GM23248 (cell line): ENCODE data around the gene UST. TPM values are rescaled to one million over a fixed set of nuclear protein-coding genes. Genes with fewer than 3 reads are reported as not detected.

Experiments
- DNase-seq: peaks from one replicate; pipeline ENCODE4 v3.0.0-alpha.2; 2015
- H2AFZ ChIP-seq: fragments of 200-600 bp; sonication (generic); 2 replicates; pipeline ENCODE4 v1.6.1; 2016; ENCODE audit warnings: antibody characterized with exemption
- H3F3A ChIP-seq: fragments of 200-600 bp; sonication (generic); 2 replicates; pipeline ENCODE4 v1.6.1; 2016; ENCODE audit warnings: mild to moderate bottlenecking, antibody characterized with exemption, mixed run types; ENCODE audit not compliant: insufficient read depth
- H3K27ac ChIP-seq: fragments of 200-600 bp; sonication (generic); 2 replicates; pipeline ENCODE4 v1.5.1; 2016; ENCODE audit warnings: mild to moderate bottlenecking
- H3K27me3 ChIP-seq: fragments of 200-600 bp; sonication (generic); replicated peaks from 2 replicates; pipeline ENCODE4 v1.6.1; 2016; ENCODE audit warnings: mild to moderate bottlenecking; ENCODE audit not compliant: insufficient read depth
- H3K36me3 ChIP-seq: fragments of 200-600 bp; sonication (generic); 2 replicates; pipeline ENCODE4 v1.6.1; 2016; ENCODE audit warnings: low read depth, mild to moderate bottlenecking
- H3K4me1 ChIP-seq: fragments of 200-600 bp; sonication (generic); 2 replicates; pipeline ENCODE4 v1.6.1; 2016; ENCODE audit warnings: mild to moderate bottlenecking; ENCODE audit not compliant: insufficient read depth
- H3K4me2 ChIP-seq: fragments of 200-600 bp; sonication (generic); one replicate; pipeline ENCODE4 v1.6.1; 2016; ENCODE audit warnings: mild to moderate bottlenecking; ENCODE audit not compliant: unreplicated experiment
- H3K4me3 ChIP-seq: fragments of 200-600 bp; sonication (generic); 2 replicates; pipeline ENCODE4 v1.5.1; 2016; ENCODE audit warnings: mild to moderate bottlenecking
- H3K79me2 ChIP-seq: fragments of 200-600 bp; sonication (generic); 2 replicates; pipeline ENCODE4 v1.6.1; 2016; ENCODE audit warnings: mild to moderate bottlenecking; ENCODE audit not compliant: insufficient read depth
- H3K9ac ChIP-seq: fragments of 200-600 bp; sonication (generic); 2 replicates; pipeline ENCODE4 v1.6.1; 2016; ENCODE audit warnings: mild to moderate bottlenecking
- H3K9me2 ChIP-seq: fragments of 200-600 bp; sonication (generic); 2 replicates; pipeline ENCODE4 v1.6.1; 2016; ENCODE audit warnings: mixed run types, mild to moderate bottlenecking, moderate library complexity; ENCODE audit not compliant: insufficient read depth
- H3K9me3 ChIP-seq: fragments of 200-600 bp; sonication (generic); one replicate; pipeline ENCODE4 v1.6.1; 2017; ENCODE audit warnings: low read depth
- H4K20me1 ChIP-seq: fragments of 200-600 bp; sonication (generic); 2 replicates; pipeline ENCODE4 v1.6.0; 2016; ENCODE audit not compliant: insufficient read depth
- EZH2 ChIP-seq: fragments of 200-600 bp; sonication (generic); IDR thresholded peaks from 2 replicates; pipeline ENCODE4 v1.6.1; 2018; ENCODE audit warnings: antibody characterized with exemption, mild to moderate bottlenecking; ENCODE audit not compliant: insufficient read depth, poor library complexity, severe bottlenecking
- EZH2phosphoT487 ChIP-seq: fragments of 200-600 bp; sonication (generic); IDR thresholded peaks from 2 replicates; pipeline ENCODE4 v1.6.1; 2018; ENCODE audit warnings: antibody characterized with exemption, moderate library complexity, mild to moderate bottlenecking, low read depth; ENCODE audit not compliant: insufficient read depth
- WGBS, 2 experiments: methylation state at CpG; one replicate each; pipeline ENCODE4 v1.1.6; 2015 to 2017; ENCODE audit warnings: low lambda C conversion rate in 2 of 2, low coverage in 1 of 2; ENCODE audit errors: missing lambda C conversion rate in 2 of 2; 5-methylcytosine and 5-hydroxymethylcytosine counted together
- in situ Hi-C: fragments of 300-500 bp; cut with MboI; formaldehyde crosslinking; loops from 2 replicates; pipeline ENCODE4 v1.15.0; 2020
- polyA plus RNA-seq: library from polyadenylated mRNA; unstranded; fragments of >200 nt; fragmentation: Nextera tagmentation; extraction: Ambion mirVana; gene quantifications from 2 replicates; pipeline ENCODE4 v1.2.1, GENCODE V29; 2016
- total RNA-seq: library from RNA; depleted of rRNA; stranded (reverse); fragments of >200 nt; shearing (Covaris generic); gene quantifications from 2 replicates; pipeline ENCODE4 v1.2.3, GENCODE V29; 2014

UST gene
- total and polyA plus RNA-seq, 2 experiments from 2014 or later = 10.1 to 23.3 TPM

DNA sequence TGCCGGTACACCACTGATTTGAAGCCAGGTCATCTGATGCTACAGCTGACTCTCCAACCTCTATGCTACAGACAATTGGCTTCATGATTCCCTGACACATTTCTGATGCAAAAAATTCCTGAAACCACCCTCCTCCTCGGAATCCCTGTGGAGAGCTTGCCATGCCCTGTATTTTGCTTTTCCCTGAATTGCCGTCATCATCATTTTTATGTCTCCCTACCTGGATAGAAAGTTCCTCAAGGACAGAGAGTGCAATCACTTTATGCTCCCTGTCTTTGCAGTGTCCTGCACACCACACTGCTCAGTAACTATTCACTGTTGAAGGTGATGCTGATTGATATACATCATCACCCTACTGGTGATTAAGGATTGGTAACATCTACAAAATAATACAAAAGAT, 239.8 kb downstream of the UST start:
- no peak for DNase-seq

DNA sequence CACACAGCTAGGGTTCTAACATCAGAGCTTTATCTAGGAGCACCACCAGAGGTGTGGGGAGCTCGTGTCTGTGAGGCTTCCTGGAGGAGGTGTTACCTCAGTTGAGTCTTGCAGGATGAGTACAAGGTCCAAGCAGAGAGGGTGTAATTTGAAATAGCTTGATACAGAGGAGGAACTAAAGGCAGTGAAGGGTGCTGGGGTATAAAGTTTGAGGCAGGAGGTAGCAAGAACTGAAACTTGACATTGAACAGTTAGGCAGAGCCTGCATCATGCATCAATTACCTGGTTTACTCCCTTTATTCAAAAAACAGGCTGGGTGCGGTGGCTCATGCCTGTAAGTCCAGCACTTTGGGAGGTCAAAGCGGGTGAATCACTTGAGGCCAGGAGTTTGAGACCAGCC, 241.2 kb downstream of the UST start:
- H3K9me2 ChIP-seq = no peaks in the 10 kb centered on the region
- H3K4me1 ChIP-seq = no peaks in the 10 kb centered on the region
- H4K20me1 ChIP-seq = no peaks in the 10 kb centered on the region
- H2AFZ ChIP-seq = no peak overlapping the region
- no peaks in the 10 kb centered on the region for H3K9me3 ChIP-seq
- H3K36me3 ChIP-seq = no peaks in the 10 kb centered on the region
- H3F3A ChIP-seq = no peaks in the 10 kb centered on the region
- H3K4me3 ChIP-seq = no peak overlapping the region
- H3K27me3 ChIP-seq = no peaks in the 10 kb centered on the region
- in situ Hi-C loops = no loop called here
- WGBS, 2 experiments = 63 to 71% methylated on average over 3 of the region's 3 CpGs
- no peak overlapping the region for H3K27ac ChIP-seq
- no peak for DNase-seq
- H3K4me2 ChIP-seq = no peak overlapping the region
- H3K9ac ChIP-seq = no peak overlapping the region
- no peaks in the 10 kb centered on the region for H3K79me2 ChIP-seq
- TF ChIP-seq EZH2phosphoT487 (no peak), EZH2 (no peak)

More for the DNA sequence above, 239.8 kb downstream of the UST start:
- Histone ChIP-seq H3K4me1 (peaks cover 3% of the 10 kb centered on the region; the same call in 1 of the 2 replicates), H3K79me2 (no peaks in the 10 kb centered on the region), H3K9ac (no peak overlapping the region), H2AFZ (no peak overlapping the region), H3K4me2 (no peak overlapping the region), H3K4me3 (no peak overlapping the region), H3F3A (no peaks in the 10 kb centered on the region), H3K9me2 (no peaks in the 10 kb centered on the region), H3K9me3 (no peaks in the 10 kb centered on the region), H3K27ac (no peak overlapping the region), H3K27me3 (no peaks in the 10 kb centered on the region), H4K20me1 (no peaks in the 10 kb centered on the region), H3K36me3 (no peaks in the 10 kb centered on the region)
- WGBS, 2 experiments = 78 to 83% methylated on average over 3 of the region's 3 CpGs
- no peak for TF ChIP-seq EZH2
- TF ChIP-seq EZH2phosphoT487 = no peak
- in situ Hi-C loops = no loop called here

DNA sequence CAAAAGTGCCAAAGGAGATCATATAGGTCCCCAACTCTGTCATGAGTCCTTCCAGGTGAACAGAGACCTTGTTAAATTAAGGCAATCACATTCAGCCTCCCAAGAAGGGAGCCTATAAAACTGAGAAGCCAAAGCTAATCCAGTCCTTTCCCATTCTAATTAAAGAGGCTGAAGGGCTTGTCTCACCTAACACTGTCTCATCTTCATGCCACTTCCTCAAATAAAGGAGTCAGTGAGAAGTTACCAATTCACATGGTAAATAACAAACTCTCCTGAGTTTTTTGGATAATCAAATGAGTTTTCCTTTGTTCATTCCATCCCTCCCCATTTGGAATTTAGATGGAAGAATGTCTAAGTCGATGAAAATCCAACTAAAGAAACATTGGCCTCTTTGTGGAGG, 242.8 kb downstream of the UST start:
- no peaks in the 10 kb centered on the region for H3K27me3 ChIP-seq
- no peaks in the 10 kb centered on the region for H3K4me1 ChIP-seq
- in situ Hi-C loops = no loop called here
- no peaks in the 10 kb centered on the region for H4K20me1 ChIP-seq
- no peaks in the 10 kb centered on the region for H3K36me3 ChIP-seq
- no peak overlapping the region for H3K9ac ChIP-seq
- no peak for TF ChIP-seq EZH2
- TF ChIP-seq EZH2phosphoT487 = no peak
- 59 to 81% methylated on average over 1 of the region's 1 CpG for WGBS, 2 experiments
- H3K4me3 ChIP-seq = no peak overlapping the region
- no peak overlapping the region for H3K27ac ChIP-seq
- H3K9me3 ChIP-seq = no peaks in the 10 kb centered on the region
- no peak overlapping the region for H3K4me2 ChIP-seq
- H3F3A ChIP-seq = no peaks in the 10 kb centered on the region
- DNase-seq = no peak
- no peak overlapping the region for H2AFZ ChIP-seq
- no peaks in the 10 kb centered on the region for H3K9me2 ChIP-seq
- no peaks in the 10 kb centered on the region for H3K79me2 ChIP-seq

DNA sequence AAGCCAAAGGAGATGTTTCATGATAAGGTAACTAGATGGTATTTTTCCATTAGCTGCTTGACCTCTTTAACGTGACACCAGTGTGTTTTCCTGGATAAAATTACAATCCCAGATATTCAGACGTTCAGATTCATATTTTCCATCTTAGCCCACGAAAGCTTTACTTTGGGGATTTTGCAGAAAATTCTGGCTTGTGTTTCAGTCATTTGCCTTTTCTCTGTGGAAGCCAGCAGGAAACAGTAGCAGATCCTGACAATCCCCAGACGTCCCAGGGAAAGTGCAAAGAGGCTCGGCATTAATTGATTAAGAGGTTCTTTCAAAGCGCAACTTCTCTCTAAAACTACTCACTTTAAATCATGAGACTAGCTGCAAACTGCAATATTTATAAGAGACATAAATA, 243.6 kb downstream of the UST start:
- in situ Hi-C loops = no loop called here
- H3K9ac ChIP-seq = no peak overlapping the region
- no peaks in the 10 kb centered on the region for H3K9me3 ChIP-seq
- no peak overlapping the region for H3K4me2 ChIP-seq
- 61 to 71% methylated on average over 6 of the region's 6 CpGs for WGBS, 2 experiments
- TF ChIP-seq EZH2phosphoT487 (no peak), EZH2 (no peak)
- H3K27me3 ChIP-seq = no peaks in the 10 kb centered on the region
- no peaks in the 10 kb centered on the region for H3F3A ChIP-seq
- no peak overlapping the region for H3K27ac ChIP-seq
- no peaks in the 10 kb centered on the region for H3K79me2 ChIP-seq
- no peak overlapping the region for H2AFZ ChIP-seq
- H3K4me3 ChIP-seq = no peak overlapping the region
- H3K9me2 ChIP-seq = no peaks in the 10 kb centered on the region
- no peaks in the 10 kb centered on the region for H3K4me1 ChIP-seq
- H4K20me1 ChIP-seq = no peaks in the 10 kb centered on the region
- H3K36me3 ChIP-seq = no peaks in the 10 kb centered on the region
- no peak for DNase-seq

DNA sequence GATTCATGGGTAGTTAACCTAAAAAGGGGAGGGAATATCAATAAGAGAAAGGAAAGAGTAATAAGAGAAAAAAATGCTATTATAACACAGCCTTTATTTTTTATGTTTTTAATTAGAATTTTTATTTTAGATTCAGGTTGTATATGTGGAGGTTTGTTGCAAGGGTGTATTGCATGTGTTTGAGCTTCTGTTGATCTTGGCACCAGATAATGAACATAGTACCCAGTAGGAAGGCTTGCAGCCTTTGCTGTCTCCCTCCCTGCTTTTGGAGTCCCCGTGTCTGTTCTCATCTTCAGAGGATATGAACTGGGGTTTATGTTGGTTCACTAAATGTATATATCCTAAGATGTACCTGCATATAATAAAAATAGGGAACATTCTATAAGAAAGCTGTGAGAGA, 250.0 kb downstream of the UST start:
- H2AFZ ChIP-seq = no peak overlapping the region
- H4K20me1 ChIP-seq = no peaks in the 10 kb centered on the region
- in situ Hi-C loops = no loop called here
- no peak overlapping the region for H3K4me2 ChIP-seq
- no peaks in the 10 kb centered on the region for H3K27me3 ChIP-seq
- H3K36me3 ChIP-seq = no peaks in the 10 kb centered on the region
- no peak overlapping the region for H3K4me3 ChIP-seq
- no peak for TF ChIP-seq EZH2
- no peak for TF ChIP-seq EZH2phosphoT487
- peaks cover 38% of the 10 kb centered on the region for H3F3A ChIP-seq
- no peak for DNase-seq
- H3K27ac ChIP-seq = no peak overlapping the region
- 50 to 62% methylated on average over 1 of the region's 1 CpG for WGBS, 2 experiments
- H3K9ac ChIP-seq = no peak overlapping the region
- H3K4me1 ChIP-seq = peaks cover 45% of the 10 kb centered on the region
- H3K9me3 ChIP-seq = no peaks in the 10 kb centered on the region
- H3K79me2 ChIP-seq = no peaks in the 10 kb centered on the region
- H3K9me2 ChIP-seq = no peaks in the 10 kb centered on the region
